Right lobe of liver (tissue), 6 donors: ENCODE measurements around the gene APBA2. TPM values are rescaled to one million over a fixed set of nuclear protein-coding genes. Genes with fewer than 3 reads are reported as not detected.

Source experiments
- ATAC-seq, 4 donors: fragments of 200-7000 bp; cut with Tn5 transposase; one replicate each; pipeline ENCODE4 v1.9.1; 2020; ENCODE audit warnings: mild to moderate bottlenecking in 4 of 4, moderate library complexity in 4 of 4
- DNase-seq, 3 donors: peaks; one replicate each; pipeline ENCODE4 v3.0.0-alpha.2; 2020
- H3K27ac ChIP-seq, 3 donors: fragments of 200-600 bp; one replicate each; pipeline ENCODE4 v1.8.0; 2022
- H3K27me3 ChIP-seq, 2 donors: fragments of 200-600 bp; one replicate each; pipeline ENCODE4 v1.8.0; 2022
- H3K36me3 ChIP-seq, 4 donors: fragments of 200-600 bp; sonication (generic) in 1 of 4; one replicate each; pipeline versions ENCODE4 v1.5.1 to v1.8.0; 2017 to 2022; ENCODE audit warnings: control low read depth in 1 of 4
- H3K4me1 ChIP-seq, 4 donors: fragments of 200-600 bp; sonication (generic) in 1 of 4; one replicate each; pipeline versions ENCODE4 v1.5.1 to v1.8.0; 2017 to 2022; ENCODE audit warnings: control low read depth in 1 of 4
- H3K4me3 ChIP-seq, 3 donors: fragments of 200-600 bp; one replicate each; pipeline ENCODE4 v1.8.0; 2022
- H3K9me3 ChIP-seq, 4 donors: fragments of 200-600 bp; sonication (generic) in 1 of 4; one replicate each; pipeline versions ENCODE4 v1.5.1 to v1.8.0; 2017 to 2022; ENCODE audit warnings: control low read depth in 1 of 4
- POLR2A ChIP-seq: fragments of 450-650 bp; IDR thresholded peaks from one replicate; pipeline ENCODE4 v1.6.1; 2017; ENCODE audit warnings: antibody characterized with exemption, mild to moderate bottlenecking
- WGBS: methylation state at CpG from one replicate; pipeline ENCODE4 v1.1.6; 2018; ENCODE audit warnings: low coverage, low lambda C conversion rate; ENCODE audit not compliant: insufficient coverage; ENCODE audit errors: missing lambda C conversion rate; 5-methylcytosine and 5-hydroxymethylcytosine counted together
- intact Hi-C, 2 donors: fragments of 100-400 bp; cut with DNase I; formaldehyde crosslinking; loops; one replicate each; pipeline versions ENCODE4 v1.11.2 to v1.14.1; 2022
- total RNA-seq, 6 experiments: library from RNA; depleted of rRNA in 2 of 6; stranded (reverse); fragments of >200 nt in 2 of 6; fragmentation: NEBNext Ultra II Directional in 3 of 6; extraction: Animal tissue kit (Norgen Biotek cat#: 25700) in 3 of 6; gene quantifications; one replicate each; pipeline versions ENCODE4 v1.1.0 to v1.2.4, GENCODE V29; 2016 to 2023
- TF ChIP-seq, protein P1 (sequence below), 4 donors: fragments of 200-600 bp in 3 of 4; fragments of 450-650 bp in 1 of 4; IDR thresholded peaks; one replicate each; pipeline versions ENCODE4 v1.5.1 to v1.8.0; 2016 to 2022; ENCODE audit warnings: antibody characterized with exemption in 4 of 4, mild to moderate bottlenecking in 2 of 4
- donor health status: DM: no; HTN: yes; CAD: no.
- donor health status: DM: no; HTN: no; CAD: no.
- donor health status: DM: no; HTN: no; CAD: no.
- donor health status: DM: no; HTN: yes; CAD: no.
- donor health status: DM: no; HTN: yes; CAD: no.

APBA2 gene
- total RNA-seq, 6 experiments from 2014 or later: 0.51 to 0.75 (median 0.69) TPM

DNA sequence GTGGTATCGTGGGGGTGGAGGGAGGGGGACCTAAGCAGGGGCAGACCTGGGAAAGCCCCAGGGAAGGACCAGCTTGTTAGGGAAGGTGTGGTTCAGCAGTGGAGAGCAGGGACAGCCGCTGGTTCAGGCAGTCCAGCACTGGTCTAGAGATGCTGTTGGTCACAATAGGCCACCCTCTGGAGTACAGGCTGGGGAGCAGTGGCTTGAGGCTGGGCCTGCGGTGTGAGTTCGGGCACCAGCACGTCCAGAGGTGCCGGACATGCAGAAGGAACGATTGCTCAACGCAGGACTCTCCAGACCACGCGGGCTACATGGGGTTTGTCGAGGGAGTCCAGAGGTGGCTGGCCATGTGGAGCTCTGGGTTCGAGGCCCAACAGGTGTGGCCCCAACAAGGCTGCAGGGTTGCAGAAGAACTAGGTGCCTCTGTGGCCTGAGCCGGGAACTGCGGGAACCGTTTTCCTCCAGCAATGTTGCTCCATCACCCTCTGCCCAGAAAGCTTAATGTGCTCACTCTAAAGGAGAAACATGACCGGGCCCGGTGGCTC, 143.9 kb downstream of the APBA2 start:
- Histone ChIP-seq H3K4me3 (no peak overlapping the region), H3K27me3 (no peaks in the 10 kb centered on the region), H3K36me3 (no peaks in the 10 kb centered on the region), H3K9me3 (no peaks in the 10 kb centered on the region), H3K4me1 (no peaks in the 10 kb centered on the region), H3K27ac (no peak overlapping the region)
- DNase-seq (no peak), ATAC-seq (peak in 1 of 4 donors; percentile 39)
- TF ChIP-seq, protein P1, sequence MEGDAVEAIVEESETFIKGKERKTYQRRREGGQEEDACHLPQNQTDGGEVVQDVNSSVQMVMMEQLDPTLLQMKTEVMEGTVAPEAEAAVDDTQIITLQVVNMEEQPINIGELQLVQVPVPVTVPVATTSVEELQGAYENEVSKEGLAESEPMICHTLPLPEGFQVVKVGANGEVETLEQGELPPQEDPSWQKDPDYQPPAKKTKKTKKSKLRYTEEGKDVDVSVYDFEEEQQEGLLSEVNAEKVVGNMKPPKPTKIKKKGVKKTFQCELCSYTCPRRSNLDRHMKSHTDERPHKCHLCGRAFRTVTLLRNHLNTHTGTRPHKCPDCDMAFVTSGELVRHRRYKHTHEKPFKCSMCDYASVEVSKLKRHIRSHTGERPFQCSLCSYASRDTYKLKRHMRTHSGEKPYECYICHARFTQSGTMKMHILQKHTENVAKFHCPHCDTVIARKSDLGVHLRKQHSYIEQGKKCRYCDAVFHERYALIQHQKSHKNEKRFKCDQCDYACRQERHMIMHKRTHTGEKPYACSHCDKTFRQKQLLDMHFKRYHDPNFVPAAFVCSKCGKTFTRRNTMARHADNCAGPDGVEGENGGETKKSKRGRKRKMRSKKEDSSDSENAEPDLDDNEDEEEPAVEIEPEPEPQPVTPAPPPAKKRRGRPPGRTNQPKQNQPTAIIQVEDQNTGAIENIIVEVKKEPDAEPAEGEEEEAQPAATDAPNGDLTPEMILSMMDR (IDR thresholded peaks at IDR 0.05): no peak
- no peak for TF ChIP-seq POLR2A
- 72% methylated on average over 3 of the region's 17 CpGs for WGBS
- intact Hi-C loops: no loop called here

DNA sequence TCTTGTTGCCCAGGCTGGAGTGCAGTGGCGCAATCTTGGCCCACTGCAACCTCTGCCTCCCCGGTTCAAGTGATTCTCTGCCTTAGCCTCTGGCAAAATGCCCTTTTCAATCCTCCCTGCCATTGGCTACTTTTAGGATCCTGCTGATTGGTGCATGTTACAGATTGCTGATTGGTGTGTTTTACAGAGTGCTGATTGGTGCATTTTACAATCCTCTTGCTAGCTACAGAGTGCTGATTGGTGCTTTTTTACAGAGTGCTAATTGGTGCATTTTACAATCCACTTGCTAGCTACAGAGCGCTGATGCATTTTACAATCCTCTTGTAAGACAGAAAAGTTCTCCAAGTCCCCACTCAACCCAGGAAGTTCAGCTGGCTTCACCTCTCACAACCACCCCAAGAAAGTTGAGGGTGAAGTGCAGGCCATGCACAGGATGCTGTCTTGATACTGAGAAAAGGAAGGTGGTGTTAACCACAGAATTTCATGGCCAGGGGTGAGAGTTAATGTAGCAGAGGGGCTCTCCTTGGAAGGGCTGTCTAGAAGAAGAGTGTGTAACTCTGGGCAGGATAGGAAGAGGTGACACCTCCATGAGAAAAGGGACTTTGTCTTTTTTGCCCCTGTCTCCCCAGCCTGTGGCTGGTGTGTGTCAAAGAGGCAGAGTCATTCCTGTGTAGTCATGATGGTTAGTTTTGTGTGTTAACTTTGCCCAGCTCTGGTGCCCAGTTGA, 145.9 kb downstream of the APBA2 start:
- no peaks in the 10 kb centered on the region for H3K27me3 ChIP-seq
- H3K4me1 ChIP-seq: no peaks in the 10 kb centered on the region
- H3K4me3 ChIP-seq: no peak overlapping the region
- 69% methylated on average over 3 of the region's 3 CpGs for WGBS
- intact Hi-C loops: no loop called here
- no peaks in the 10 kb centered on the region for H3K9me3 ChIP-seq
- no peak overlapping the region for H3K27ac ChIP-seq
- ATAC-seq (peak in 2 of 4 donors; percentile 19 to 33), DNase-seq (no peak)
- TF ChIP-seq, protein P1 (IDR thresholded peaks at IDR 0.05): no peak
- no peak for TF ChIP-seq POLR2A
- H3K36me3 ChIP-seq: no peaks in the 10 kb centered on the region

DNA sequence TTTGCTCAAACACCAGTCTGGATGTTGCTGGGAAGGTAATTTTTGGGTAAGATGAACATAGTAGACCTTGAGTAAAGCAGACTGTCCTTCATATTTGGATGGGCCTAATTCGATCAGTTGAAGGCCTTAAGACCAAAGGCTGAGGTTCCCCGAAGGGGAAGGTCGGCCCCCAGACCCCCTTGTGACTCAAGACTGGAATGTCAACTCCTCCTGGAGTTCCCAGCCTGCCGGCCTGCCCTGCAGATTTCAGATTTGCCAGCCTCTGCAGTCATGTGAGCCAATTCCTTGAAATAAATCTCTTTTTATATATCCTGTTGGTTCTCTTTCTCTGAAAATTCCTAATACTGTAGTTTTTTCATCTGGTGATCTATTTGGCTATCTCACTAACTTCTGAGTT, 146.5 kb downstream of the APBA2 start:
- DNase-seq: no peak

DNA sequence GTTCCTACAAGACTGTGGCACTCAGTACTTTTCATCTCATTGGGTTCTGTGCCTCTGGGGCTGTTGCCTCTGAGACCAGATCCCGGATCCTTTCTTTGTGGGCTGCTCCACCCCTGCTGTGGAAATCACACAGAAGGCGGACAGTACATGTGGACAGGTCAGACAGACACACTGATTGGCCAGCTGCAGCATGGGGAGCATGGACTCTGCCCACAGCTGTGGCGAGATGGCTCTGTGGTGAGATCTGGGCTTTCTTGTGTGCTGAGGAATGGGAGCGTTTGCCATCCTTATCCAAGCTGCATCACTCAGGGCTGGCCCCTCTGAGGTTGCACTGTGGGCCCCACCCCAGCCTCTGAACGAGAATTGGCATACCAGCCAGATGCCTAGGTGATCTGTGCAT, 147.0 kb downstream of the APBA2 start:
- no peak for TF ChIP-seq POLR2A
- TF ChIP-seq, protein P1 (IDR thresholded peaks at IDR 0.05): no peak
- WGBS: 87% methylated on average over 3 of the region's 5 CpGs
- intact Hi-C loops: no loop called here
- ATAC-seq (no peak), DNase-seq (no peak)
- Histone ChIP-seq H3K4me3 (no peak overlapping the region), H3K36me3 (no peaks in the 10 kb centered on the region), H3K27ac (no peak overlapping the region), H3K9me3 (no peaks in the 10 kb centered on the region), H3K27me3 (no peaks in the 10 kb centered on the region), H3K4me1 (no peaks in the 10 kb centered on the region)

More for the DNA sequence above, 146.5 kb downstream of the APBA2 start:
- Histone ChIP-seq H3K27me3 (no peaks in the 10 kb centered on the region), H3K36me3 (no peaks in the 10 kb centered on the region), H3K9me3 (no peaks in the 10 kb centered on the region), H3K27ac (no peak overlapping the region), H3K4me3 (no peak overlapping the region), H3K4me1 (no peaks in the 10 kb centered on the region)
- WGBS: 50% methylated on average over 2 of the region's 4 CpGs
- intact Hi-C loops: no loop called here
- TF ChIP-seq, protein P1 (IDR thresholded peaks at IDR 0.05): no peak
- no peak for TF ChIP-seq POLR2A
- ATAC-seq: no peak
